COLO829 (cell line): ENCODE measurements around the gene MBD3.

Source experiments
- DNase-seq: peaks from one replicate; pipeline ENCODE4 v3.0.0; 2012; ENCODE audit warnings: low spot score

Gene MBD3

DNA sequence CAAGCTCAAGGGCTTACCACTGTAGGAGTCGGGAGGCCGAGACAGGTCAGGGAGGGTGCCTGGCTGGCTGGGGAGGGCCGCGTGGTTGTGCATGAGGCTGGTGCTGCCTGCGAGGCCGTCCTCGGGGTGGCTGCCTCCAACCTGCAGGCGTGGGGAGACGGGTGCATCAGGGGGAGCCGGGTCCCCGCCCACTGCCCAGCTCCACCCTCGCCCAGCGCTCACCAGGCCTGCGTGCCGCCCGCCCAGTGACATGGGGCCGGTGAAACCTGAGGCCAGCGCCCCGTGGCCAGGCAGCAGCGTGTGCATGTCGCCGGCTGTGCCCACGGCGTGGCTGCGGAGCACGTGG is 26.4 kb upstream of the MBD3 start:
- no peak for DNase-seq

- DNase-seq: no peak
These were observed 25.8 kb upstream of the MBD3 start for GRCh38 chr19:1618157-1619093.

DNA sequence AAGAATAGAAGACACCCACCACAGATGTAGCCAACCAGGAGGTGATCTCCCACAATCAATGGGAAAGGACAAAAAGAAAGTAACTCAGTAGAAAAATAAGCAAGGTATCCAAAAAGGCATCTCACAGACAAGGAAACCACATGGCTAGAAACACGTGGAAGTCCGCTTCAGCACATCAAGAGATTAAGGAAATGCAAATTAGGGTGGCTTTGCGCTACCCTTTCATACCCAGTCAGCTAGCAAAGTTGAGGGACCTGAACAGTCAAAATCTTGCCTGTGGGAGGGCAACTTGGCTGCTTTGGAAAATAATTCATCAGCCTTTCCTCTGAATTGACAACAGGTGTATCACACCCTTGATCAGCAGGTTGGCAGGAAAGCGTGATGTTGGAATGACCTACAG is 24.2 kb upstream of the MBD3 start:
- DNase-seq: no peak

GRCh38 chr19:1616396-1616795 is 23.7 kb upstream of the MBD3 start:
- DNase-seq: no peak

DNA sequence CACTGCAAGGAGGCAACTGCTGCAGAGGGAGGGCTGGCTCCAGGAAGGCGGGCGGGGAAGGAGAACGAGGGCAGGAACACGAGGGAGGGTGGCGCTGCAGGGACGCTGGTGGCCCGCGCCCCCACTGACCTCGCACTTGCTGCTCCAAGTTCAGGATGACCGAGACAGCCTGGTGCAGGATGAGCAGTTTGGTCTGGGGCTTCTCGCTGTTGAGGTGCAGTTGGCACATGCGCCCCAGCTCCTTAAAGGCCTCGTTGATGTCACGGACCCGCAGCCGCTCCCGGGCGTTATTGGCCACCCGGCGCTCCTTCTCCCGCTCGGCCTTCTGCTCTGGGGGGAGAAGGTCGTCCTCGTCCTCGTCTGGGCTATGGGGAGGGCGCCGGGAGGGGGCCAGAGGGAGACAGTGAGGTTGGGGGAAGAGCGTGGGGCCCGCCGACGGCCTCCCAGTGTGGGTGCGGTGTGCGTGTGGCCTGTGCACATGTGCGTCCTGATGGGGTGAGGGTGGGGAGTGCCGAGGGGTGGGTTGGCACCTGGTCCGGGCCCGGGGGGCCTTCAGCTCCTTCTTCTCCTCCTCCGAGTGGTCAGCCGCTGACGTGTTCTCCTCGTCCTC is 22.6 kb upstream of the MBD3 start:
- DNase-seq: no peak

DNA sequence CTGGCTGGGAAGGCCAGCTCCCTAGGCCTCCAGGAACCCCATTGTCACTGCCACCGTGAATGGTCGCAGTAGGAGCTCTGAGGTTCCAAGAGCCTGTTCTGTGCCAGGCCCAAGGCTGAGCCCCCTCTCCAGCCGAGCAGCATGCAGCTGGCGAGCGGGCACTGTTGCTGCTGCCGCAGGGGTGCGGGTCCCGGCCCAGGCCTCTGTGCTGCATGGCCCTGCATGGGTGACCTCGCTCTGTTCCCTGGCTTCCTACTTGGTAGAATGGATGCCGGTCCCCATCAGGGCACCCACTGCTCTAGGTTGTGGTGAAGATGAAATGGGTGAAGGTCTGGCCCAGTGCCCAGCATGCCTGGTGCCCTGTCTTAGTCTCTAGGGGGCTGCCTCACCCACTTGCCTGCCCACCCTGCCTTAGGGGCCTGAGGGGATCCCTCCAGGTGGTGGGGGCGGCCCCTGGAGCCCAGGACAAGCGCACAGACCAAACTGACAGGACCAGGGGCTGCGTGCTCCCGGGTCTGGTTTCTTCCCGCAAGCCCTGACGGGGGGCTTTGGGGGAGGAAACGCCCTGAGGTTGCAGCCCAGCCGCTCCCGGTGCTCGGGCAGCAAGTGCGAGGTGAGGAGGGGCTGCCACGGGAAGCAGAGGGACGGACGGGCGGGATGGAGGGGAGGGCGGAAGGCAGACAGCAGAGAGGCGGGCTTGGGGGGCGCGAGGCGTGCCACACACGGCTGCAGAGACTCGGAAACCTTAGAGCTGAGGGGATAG is 21.3 kb upstream of the MBD3 start:
- no peak for DNase-seq

GRCh38 chr19:1613146-1613545 is 20.5 kb upstream of the MBD3 start:
- DNase-seq: no peak

DNA sequence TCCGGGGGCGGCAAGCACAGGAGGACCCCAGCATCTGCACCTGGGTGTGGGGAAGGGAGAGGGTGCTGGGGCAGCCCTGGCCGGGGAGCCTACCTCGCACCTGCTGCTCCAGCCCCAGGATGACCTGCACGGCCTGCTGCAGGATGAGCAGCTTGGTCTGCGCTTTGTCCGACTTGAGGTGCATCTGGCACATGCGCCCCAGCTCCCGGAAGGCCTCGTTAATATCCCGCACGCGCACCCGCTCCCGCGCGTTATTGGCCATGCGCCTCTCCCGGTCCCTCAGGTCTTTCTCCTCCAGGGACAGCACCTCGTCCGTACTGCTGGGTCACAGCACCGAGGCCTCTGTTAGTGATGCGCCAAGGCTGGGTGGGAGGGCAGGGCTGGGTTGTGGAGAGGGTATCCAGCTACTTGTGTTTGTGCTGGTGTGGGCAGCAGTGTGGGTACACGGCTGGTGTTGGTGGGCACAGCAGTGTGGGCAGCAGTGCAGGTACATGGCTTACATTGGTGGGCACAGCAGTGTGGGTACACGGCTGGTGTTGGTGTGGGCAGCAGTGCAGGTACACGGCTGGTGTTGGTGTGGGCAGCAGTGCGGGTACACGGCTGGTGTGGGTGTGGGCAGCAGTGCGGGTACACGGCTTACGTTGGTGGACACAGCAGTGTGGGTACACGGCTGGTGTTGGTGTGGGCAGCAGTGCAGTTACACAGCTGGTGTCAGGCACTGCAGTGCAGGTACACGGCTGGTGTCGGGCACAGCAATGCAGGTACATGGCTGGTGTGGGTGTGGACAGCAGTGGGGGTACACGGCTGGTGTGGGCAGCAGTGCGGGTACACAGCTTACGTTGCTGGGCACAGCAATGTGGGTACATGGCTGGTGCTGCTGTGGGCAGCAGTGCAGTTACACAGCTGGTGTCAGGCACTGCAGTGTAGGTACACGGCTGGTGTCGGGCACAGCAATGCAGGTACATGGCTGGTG is 19.7 kb upstream of the MBD3 start:
- DNase-seq: no peak

DNA sequence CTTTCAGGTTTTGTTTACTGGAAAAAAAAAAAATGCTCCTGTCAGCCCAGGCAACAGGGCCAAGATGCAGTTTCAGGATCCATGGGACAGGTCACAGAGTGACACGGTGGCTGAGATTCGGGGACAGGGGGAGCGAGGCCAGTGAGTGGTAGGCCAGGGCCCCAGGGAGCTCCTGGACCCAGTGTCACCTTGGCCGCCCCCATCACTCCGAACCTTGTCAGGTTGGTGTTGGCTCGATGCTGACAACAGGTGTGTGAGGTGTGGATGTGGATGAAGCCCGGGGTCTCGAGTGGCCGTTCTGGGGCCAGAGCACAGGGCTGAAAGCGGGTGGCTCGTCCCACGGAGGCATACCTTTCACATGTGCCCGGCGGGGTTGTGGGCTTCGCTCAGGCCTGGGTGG is 18.7 kb upstream of the MBD3 start:
- DNase-seq: no peak

GRCh38 chr19:1610579-1610978 is 17.9 kb upstream of the MBD3 start:
- no peak for DNase-seq

DNA sequence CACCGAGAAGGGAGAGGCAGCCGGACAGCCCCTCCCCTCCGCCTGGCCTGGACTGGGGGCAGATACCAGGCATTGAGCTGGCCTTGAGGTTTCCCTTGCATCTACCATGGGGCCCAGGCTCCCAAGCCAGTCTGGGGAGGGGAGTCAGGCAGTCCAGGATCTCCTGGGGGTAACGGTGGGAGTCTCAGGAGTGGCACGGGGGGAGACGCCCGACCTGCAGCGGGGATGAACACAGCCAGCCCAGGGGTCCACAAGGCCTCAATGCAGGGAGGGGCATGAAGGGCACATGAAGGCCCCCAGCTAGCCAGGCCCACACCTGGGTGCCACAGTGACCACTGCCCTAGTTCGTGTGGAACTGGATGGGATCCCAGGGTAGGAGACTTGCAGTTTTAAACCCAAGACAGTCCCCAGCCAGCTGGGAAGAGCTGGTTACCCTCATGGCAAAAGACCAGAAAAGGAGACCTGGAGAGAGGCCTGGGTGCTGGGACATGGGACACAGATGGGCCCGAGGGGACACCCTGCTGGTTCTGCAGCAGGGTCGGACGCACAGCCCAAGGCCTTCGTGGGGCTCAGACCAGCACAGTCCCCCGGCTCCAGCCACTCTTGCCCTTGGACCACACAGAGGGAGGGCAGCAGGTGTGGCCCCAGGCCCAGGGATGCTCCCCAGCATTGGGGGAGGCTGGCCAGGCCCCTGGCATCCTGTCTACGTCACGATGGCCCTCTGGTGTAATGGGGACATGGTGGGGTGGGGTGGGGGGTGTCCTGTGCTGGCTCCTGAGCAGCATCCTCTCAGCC is 17.2 kb upstream of the MBD3 start:
- DNase-seq: no peak

DNA sequence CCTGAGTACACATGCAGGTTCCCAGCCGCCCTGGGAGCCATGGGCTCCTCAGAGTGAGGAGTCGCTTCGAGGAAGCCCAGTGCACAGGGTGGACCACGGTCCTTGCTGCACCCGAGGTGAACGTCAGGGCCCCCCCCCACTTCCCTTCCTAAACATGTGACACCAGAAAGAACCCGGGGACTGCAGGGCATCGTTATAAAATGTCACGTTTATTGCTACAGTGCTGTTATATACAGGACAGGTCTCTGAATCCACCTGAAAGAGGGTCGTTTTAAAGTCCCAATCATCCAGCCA is 16.4 kb upstream of the MBD3 start:
- DNase-seq: no peak

DNA sequence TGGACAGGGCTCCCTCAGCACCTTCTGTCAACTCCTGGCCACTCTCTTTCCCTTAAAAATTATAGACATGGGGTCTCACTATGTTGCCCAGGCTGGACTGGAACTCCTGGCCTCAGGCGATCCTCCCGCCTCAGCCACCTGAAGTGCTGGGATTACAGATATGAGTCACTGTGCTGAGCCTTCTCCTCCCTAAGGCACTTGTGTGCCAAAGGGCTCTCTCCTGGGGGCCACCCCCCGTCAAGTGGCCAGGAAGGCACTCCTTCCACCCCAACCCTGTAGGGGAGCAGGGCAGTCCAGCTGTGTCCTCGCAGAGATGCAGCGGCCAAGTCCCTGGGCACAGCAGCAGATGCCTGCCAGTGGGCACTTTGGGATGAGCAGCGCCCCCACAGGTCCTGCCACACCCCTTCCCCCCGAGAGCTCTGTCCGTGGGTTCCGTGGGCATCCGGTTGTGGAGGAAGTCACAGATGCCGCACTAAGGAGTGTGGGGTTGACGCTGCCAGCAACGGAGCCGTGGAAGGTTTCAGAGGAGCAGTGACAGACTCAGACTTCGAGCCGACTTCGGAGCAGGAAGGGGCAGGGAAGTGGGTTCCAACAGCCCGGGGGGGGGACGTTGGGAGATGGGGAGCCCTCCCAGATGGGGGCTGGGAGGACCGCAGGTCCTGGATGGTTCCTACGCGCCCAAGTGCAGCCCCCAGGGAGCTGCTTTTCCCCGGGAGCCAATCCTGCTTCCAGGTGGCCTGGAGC is 15.9 kb upstream of the MBD3 start:
- DNase-seq: no peak

GRCh38 chr19:1606138-1606651 is 13.5 kb upstream of the MBD3 start:
- no peak for DNase-seq

DNA sequence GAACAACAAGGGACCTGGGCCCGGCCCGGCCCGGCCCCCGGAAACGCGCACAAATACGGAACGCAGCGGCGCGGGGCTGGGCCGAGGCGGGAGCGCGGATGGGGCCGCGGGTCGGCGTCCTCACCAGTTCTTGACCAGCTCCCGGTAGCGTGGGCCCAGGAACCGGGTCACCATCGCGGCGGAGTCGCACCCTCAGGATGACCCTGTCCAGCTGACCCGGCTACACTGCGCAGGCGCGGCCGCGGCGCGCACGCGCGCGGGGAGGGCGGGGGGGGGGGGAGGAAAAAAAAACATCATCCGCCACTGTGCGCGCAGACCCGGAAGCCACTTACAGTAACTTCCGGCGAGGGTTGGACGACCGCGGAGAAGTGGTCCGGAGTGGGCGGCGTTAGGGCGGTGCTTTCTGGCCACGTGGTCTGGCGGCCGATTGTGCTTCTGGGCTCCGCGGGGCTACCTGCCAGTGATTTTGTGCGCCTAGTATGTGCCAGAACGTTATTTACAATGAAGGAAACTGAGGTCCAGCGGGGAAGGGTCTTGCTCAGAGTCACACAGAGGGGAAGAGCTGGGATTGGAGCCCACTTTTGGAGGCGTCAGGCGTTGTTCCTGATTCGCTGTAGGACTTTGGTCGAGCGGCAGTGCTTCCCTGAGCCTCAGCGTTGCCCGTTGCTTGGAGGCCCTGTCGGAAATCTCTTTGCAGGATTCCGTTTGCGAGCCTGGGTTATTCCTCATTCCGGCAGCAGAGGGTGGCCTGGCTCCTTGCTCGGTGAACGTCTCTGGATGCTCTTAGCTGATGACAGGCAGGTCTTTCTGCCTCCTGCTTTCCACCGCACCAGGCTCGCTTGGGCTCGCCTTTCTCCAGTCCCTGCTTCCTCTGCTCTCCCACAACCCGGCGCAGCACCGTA is 12.8 kb upstream of the MBD3 start, which contains the start of gene UQCR11:
Gene UQCR11, minus strand, starts transcription at position 227 of the 902 bp plus-strand sequence. Its CDS starts 53 bp downstream, at position 174.
- DNase-seq: peak; percentile 98

- no peak for DNase-seq
These were observed 9.5 kb upstream of the MBD3 start for GRCh38 chr19:1602091-1602707.

GRCh38 chr19:1601613-1602064 is 9.0 kb upstream of the MBD3 start:
- DNase-seq: no peak

DNA sequence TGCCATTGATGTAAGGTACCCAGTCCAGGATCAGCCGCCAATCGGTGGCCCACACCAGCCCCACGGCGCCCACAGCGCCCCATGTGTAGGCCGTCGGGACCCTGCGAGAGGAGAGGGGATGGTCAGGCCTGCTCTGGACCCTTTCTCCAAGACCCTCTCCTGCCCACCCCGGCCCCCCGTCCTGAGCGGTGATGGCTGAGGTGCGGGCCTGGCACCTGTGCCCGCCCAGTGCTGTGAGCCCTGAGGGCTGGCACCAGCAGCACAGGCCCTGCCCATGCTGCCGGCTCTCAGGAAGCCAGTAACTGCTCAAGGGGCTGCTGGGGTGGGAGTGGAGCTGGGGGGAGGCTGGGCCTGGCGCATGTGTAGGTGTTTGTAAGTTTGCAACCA is 6.8 kb upstream of the MBD3 start:
- DNase-seq: no peak
